GM18519 (cell line): ENCODE results near the gene CPT1A.

Experiments
- ATAC-seq: cut with Tn5 transposase; IDR thresholded peaks from one replicate; pipeline ENCODE4 v1.9.1; 2021; ENCODE audit warnings: mild to moderate bottlenecking, moderate library complexity; ENCODE audit not compliant: unreplicated experiment, low FRiP score

CPT1A gene

DNA sequence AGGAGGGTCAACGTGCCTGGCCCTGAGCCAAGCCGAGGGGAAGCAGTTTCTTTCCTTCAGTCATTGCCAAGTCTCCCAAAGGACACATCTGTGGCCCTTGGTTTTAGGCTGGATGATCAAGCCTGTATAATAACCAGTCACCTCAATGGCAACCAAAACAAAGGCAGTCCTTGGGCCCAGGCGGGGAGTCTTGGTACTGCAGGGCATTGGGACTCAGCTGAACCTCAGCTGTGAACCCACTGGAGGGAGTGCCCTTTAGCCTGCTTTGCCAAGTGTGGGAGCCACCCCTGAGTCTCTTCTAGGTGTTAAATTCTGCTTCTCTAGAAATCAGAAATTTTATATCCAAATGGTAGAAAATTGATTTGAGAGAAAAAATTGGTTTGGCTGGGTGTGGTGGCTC, 36.9 kb downstream of the CPT1A start:
- no peak for ATAC-seq

DNA sequence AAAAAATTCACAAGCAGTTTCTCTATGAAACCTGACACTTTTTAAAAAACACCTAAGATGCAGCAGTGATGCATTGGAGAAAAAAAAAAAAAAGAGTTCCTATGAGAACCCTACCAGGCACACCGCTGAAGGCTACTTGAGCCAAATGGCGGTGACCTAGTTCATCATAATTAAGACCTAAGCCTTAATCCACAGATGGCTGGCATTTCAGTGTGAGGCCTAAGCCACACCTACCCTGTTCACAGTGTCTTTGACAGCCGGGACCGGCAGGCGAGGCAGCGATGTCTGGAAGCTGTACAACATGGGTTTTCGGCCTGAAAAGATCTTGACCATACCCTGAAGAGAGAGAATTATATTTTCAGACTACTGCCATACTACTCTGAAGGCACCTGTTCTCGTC, 38.0 kb downstream of the CPT1A start:
- no peak for ATAC-seq

DNA sequence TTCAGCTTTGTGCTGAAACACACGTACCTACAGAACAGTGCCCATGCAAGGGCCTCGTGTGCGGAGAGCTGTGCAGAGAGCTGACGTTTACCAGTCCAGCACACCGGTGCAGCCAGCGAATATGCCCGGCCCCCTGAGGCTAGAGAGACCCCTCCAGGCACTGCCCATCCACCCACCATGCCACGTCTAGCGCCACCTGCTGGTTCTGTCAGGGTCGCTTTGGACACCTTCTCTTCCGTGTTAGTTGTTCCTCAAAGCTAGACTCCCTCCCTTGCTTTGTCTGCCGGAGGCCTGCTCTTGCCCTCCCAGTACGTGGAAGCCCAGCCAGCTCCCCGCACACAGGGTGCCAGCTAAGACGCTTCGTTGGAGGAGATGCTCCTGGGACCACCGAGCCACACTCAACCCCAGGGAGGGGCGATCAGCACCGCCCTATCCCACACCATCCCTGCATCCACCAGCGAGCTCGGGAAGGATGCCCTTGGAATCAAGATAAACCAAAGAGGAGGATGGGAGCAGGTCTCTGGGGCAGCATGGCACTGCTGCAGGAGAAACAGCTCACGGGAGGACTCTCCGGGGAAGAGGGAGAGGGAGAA, 43.4 kb downstream of the CPT1A start:
- ATAC-seq = no peak

DNA sequence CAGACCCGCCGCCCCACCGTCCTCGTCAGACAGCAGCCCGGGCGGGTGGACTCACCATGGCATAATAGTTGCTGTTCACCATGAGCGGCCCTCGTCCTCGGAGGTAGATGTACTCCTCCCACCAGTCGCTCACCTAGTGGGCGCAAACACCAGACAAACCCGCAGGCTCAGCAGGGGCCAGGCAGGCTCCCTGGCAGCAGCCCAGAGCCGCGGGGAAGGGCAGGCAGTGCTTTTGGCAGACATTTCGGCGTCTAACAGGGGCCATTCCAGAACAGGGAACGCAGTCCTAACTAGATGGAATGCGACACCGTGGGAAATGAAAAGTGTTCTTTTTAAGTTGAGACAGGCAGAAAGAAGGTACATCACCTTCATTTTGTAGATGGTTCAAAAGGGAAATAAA, 44.9 kb downstream of the CPT1A start:
- no peak for ATAC-seq

DNA sequence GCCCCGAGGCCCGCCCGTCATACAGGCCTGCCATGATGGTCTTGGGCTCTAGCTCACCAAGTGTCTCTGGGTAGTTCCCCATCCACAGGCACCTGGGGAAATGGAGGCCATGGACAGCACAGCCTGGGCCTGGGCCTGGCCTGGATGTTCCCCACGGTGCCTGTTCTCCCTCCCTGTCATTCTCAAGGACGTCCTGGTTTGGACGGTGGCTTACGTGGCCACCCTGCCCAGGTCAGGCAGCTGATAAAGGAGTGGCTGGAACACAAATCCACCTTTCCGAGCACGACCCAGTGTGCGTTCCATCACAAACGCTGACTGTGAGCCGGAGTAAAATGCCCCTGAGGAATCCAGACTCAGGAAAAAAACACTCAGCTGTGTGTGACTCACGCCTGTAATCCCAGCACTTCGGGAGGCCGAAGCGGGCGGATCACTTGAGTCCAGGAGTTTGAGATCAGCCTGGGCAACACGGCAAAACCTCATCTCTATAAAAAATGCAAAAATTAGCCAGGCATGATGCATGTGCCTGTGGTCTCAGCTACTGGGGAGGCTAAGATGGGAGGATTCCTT, 49.2 kb downstream of the CPT1A start:
- ATAC-seq = no peak

DNA sequence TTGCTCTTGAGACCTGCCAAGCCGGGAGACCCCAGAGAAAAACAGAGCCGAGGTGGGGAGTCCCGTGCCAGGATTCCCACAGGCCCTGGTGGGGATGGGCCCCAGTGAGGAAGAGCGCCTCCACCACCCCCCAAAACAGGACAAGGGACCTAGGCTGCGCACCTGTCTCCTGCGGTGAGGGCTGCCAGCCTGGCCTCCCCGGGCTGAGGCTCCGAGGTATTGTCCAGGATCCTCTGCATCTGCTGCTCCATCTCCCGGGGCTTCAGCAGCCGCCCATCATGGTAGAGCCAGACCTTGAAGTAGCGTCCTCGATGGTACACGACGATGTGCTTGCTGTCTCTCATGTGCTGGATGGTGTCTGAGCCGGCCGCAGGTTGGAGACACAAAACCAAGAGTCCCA, 57.1 kb downstream of the CPT1A start:
- no peak for ATAC-seq

DNA sequence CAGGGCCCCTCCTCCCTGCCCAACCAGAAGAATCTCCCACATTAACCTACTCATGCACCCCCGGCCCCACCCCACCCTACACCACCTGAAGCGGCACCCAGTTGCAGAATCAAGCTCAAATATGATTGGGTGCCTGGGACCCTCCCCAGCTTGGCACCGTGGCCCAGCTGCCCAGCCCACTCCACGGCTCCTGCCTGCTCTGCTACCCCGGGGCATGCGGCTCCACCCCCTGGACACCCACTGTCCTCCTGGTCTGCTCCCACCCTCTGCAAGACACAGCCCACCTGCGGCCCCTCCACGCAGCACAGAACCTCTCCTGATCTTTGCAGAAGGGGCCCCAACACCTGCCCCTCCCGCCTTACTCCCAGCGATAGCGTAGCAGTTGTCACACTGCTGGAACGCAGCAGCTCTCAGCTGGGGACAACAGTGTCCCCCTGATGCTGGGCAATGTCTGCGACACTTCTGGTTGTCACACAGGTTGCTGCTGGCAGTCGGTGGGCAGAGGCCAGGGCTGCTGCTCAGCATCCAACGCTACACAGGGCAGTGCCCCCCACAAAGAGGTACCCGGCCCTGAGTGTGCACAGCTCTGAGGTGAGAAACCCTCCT, 58.4 kb downstream of the CPT1A start:
- ATAC-seq = no peak

DNA sequence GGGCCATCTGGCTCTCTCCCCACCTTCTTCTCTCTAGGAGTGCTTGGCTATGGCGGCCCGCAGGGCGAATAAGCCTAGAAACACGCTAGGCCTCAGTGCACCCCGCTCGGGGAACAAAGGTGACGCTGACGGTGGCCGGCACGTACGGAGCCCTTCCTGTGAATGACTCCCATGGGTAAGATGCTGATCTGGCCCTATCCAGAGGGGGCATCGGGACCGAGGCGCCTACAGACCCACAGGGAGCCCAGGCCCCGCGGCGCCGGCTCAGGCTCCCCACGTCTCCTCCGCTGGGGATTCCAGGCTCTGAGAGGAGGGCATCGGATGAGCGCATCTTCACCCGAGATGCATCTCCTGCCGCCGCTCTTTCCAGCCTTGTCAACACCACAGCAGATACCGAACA, 59.0 kb downstream of the CPT1A start:
- ATAC-seq = no peak

DNA sequence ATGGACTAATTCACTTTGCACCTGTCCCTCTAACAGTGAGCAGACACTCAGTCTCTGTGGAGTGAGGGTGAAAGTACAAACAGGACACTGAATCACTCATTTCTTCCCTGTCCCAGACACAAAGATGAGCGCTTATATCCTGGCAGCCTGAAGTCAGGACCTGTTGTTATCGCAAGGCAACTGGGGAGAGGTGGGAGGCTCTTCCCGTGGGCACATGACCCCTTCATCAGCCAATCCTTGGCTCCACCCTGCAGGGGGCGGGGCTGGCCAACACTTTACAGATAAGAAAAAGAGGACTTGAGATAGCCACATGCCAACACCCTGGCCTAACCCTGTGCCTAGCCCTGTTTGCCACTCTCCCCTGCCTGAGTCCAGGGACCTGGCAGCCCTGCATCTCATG, 60.9 kb downstream of the CPT1A start:
- no peak for ATAC-seq

DNA sequence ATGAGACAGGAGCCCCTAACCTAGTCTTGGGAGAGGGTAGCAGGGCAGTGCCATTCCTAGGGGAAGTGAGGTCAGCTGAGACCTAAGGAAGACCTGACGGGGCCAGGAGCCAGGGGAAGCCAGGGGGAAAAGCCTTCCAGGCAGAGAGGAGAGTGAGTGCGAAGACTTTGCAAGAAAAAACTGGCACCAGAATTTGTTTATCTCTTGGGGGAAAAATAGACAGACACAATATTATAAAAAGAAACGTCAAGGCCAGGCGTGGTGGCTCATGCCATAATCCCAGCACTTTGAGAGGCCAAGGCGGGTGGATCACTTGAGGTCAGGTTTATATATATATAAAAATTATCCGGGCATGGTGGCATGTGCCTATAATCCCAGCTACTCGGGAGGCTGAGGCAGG, 63.5 kb downstream of the CPT1A start:
- no peak for ATAC-seq

DNA sequence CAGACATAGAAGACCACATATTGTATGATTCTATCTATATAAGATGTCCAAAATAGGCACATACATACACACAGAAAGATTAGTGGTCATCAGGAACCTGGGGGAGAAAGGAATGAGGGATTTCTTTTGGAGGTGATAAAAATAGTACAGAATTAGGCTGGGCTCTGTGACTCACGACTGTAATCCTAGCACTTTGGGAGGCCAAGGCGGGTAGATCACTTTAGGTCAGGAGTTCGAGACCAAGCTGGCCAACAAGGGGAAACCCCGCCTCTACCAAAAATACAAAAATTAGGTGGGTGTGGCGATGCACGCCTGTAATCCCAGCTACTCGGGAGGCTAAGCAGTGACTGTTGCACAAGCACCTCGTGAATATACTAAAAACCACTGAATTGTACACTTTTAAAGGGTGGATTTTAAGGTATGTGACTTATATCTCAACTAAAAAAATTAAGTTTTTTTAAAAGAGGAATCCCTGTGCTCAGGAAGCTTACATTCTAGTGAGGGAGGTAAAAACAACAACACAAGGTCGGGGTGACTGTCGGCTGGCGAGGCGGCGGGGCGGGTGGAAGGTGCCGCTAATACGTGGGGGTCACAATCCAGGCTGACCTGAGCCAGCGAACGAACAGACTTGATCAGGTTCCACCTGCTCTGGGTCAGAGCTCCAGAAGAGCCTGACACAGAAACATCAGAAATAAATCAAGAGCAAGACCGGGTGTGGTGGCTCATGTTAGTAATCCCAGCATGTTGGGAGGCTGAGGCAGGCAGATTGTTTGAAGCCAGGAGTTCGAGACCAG, 65.1 kb downstream of the CPT1A start:
- ATAC-seq = no peak

DNA sequence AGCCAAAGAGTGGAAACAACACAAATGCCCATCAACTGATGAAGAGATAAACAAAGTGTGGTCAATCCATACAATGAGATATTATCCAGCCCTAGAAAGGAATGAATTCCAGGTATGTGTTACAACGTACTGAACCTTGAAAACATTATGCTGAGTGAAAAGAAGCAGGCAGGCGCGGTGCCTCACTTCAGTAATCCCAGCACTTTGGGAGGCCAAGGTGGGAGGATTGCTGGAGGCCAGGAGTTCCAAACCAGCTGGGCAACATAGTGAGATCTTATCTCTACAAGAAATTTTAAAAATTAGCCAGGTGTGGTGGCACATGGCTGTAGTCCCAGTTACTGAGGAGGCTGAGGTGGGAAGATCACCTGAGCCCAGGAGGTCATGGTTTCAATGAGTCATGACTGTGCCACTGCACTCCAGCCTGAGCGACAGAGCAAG, 65.7 kb downstream of the CPT1A start:
- ATAC-seq = no peak

DNA sequence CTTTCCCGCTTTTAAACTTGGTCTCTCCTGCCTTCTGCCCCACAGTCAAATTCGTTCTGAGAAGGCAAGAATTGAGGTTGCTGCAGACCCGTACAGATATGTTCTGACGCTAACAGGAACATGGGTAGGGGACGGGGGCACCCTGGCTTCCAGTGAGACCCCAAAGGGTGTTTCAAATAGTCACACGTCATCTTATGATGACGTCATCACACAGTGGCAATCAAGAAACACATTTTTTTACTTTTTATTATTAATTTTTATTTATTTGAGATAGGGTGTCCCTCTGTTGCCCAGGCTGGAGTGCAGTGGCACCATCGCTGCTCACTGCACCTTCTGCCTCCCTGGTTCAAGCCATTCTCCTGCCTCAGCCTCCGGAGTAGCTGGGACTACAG, 67.5 kb downstream of the CPT1A start:
- no peak for ATAC-seq

DNA sequence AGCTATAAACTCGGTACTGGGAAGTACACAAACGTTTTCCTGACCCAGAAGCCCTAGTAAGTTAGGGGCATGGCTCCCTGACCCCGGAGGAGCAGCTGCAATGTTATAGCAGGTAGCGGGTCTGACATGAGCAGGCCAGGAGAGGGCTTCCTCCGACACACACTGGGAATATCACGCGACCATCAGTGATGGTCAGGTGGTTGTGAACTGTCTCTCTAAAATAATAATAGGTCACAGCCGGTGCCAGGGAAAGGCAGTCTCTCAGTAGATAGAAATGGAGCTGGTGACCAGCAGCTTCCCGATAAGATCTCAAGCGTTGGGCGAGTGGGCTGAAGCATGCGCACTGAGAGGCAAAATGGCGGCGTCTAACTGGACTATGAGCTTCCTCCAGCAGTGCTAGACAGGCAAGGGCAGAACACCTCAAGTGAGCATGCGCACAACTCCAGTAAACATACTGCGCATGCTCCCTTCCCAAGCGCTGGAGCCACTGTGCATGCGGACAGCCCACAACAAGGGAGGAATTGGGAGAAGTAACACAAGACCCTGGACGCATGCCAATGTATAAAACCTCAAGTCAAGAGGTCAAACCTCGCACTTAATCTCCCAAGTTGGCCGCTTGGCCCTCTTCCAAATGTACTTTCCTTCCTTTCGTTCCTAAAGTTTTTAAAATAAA, 68.1 kb downstream of the CPT1A start:
- no peak for ATAC-seq

DNA sequence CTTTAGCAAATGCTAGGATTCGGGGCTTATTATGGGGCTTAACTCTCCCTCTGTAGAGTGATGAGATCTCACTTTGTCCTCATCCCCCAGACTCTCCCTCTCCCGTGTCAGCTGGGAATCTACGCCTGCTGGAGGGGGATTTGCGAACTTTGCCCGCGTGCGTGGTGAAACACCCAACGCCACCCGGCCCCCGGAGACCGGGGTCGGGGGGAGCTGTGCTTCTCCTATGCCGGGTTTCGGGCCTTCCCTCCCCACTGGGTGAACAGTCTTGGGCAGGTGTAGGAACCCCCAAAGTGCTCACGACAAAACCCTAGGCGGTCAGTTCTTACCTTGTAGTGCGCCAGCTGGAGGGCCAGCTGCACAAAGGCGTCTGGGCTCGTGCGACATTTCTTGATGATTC, 68.8 kb downstream of the CPT1A start:
- ATAC-seq = no peak

DNA sequence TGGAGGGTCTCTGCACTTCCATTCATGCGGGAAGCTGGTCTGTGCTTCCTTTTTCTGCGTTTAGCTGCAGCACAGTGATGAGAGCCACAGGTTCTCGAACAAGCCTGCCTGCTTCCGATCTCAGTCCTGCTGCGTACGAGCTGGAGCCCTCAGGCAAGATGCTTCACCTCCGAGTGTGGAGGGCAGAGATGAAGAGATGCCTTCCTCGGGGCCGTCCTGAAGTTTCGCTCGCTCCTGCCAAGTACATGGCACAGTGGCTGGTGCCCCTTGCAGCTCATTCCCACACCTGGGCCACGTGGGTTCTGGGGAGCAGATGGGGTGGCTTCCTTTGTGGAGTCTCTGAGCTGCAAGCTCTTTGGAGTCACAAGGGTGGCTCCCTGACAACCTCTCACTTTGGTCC, 70.9 kb downstream of the CPT1A start:
- ATAC-seq = no peak

DNA sequence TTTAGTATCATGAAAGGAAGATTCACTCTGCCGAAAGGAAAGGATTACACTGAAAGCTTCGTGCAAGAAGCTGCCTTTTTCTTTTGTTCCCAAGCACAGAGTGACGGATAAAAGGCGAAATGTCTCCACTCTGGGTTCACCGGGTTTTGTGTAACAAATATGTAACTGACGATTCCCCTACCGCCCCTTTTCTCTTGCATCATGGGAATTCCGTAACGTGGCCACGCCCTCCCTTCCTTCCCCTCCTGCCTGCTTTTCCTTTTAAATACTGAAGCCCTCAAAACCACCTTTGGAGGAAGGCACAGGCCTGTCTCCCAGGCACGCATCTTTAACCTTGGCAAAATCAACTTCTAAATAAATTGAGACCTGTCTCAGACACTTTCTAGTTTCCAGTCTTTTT, 74.0 kb downstream of the CPT1A start:
- ATAC-seq = no peak

DNA sequence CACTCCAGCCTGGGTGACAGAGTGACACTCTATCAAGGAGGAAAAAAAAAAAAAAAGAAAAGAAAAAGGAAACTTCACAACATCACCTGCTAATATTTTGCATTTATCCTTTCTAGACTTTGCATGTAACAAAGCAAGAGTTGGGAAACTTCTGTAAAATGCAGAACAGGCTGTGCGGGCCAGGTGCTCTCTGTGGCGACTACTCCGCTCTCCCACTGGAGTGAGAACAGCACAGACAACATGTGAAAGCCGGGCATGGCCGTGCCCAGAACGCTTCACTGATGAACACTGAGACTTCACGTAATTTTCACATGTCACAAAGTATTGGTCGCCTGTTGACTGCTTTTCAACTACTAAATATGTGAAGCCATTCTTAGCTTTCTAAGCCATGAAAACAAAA, 74.9 kb downstream of the CPT1A start:
- ATAC-seq = no peak

DNA sequence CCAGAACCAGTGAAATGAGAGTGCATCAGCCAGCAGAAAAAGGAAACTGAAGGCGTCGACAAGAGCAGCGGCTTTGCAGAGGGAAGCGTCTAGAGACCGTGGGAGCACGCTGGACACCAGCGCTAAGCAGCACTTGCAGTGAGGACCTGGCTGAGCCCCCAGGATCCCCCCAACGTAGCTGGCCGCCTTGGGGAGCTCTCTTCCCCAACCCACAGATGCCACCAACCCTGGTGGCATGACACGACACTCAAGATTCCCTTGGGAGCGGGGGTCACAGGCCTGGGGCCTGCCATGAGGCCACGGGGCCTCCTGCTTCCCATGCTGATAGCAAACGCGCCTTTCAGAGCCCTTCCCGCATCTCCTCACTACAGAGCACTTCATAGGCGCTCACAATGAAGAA, 77.0 kb downstream of the CPT1A start:
- no peak for ATAC-seq

DNA sequence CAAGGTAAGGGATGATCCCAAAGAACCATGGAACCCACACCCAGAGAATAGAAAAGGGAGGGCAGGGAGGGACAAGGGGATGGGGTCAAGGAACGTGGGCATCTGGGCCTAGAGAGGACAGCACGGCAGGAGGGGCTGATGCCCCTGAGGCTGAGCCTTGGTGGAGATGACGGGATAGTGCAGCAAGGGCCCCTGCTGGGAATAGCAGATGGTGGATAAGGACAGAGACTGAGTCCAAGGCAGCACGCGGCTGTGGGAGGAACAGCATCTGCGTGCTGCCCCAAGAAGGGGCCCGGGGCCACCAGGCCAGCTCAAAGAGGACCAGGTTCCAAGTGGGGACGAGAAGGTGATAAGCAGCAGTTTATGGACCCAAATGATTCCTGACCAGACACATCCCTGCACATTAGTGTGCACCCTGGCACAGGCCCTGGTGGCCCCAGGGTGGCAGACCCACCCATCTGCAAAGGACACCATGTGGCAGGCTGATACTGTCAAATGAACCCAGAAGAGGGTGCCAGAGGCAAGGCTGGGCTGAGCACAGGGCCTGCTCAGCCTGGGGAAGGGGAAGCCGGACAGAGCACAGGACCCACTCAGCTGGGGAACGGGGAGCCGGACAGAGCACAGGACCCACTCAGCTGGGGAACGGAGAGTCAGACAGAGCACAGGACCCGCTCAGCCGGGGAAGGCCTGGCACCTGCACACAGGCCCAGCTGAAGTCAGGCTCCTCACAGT, 77.6 kb downstream of the CPT1A start:
- no peak for ATAC-seq
